CD4-positive, alpha-beta T cell treated with Interleukin-4 for 4 hours (primary cell): Measurements from ENCODE around the gene PDZD4.

Experiments
- DNase-seq: peaks from one replicate; pipeline ENCODE4 v3.0.0-alpha.2; 2020

The PDZD4 gene

DNA sequence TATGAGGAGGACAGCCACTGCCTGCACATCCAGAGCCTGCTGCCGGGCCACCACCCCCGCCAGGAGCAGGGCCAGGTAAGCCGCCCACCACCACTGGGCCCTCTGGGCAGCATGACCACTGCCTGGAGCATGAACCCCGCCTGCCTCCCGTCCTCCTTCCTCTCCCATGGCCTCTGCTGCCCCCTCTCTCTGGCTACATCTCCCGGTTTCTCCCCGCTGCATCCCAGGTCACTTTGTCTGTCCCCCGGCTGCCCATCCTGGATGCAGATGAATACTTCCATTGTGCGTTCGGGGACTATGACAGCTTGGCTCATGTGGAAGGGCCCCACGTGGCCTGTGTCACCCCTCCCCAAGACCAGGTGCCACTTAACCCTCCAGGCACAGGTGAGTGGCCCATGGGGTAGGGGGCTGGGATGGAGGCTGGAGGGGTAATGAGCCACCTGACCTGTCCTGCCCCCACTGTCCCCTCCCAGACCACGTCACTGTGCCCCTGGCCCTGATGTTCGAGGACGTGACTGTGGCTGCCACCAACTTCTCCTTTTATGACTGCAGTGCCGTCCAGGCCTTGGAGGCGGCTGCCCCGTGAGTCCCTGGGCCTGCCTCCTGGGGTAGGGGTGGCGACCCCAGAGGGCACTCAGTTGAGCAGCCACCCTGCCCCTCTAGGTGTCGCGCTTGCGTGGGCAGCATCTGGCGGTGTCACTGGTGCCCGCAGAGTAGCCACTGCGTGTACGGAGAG is 60.3 kb downstream of the PDZD4 start:
- no peak for DNase-seq

DNA sequence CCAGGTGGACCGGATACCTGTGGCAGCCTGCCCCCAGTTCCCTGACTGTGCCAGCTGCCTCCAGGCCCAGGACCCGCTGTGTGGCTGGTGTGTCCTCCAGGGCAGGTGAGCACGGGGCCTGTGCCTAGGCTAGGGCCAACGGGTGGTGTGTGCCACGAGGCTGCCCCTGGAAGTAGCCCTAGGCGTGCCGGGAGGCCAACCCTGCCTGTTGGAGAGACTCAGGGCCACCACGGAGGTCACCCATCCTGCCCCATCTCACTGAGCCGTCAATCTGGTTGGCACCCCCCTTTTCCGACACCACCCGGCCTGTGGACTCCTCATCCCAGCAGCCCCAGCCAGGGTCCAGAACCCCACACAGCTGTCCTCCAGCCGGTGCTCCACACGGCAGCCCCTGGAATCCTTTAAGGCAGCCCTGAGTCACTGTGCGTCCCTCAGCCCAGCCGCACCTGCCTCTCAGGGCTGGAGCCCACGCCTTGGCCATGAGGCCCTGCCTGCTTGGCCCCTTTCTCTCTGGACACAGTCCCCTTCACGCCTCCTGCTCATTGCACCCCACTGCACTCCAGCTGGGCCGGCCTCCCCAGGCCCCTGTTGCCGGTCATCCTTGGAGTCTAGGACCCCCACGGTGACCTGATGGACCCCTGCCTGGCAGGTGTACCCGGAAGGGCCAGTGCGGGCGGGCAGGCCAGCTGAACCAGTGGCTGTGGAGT is 61.0 kb downstream of the PDZD4 start:
- no peak for DNase-seq

GRCh38 chrX:153768311-153769157 is 61.8 kb downstream of the PDZD4 start:
- DNase-seq: no peak

- DNase-seq: no peak
Observed at GRCh38 chrX:153767674-153768055, 62.7 kb downstream of the PDZD4 start.

DNA sequence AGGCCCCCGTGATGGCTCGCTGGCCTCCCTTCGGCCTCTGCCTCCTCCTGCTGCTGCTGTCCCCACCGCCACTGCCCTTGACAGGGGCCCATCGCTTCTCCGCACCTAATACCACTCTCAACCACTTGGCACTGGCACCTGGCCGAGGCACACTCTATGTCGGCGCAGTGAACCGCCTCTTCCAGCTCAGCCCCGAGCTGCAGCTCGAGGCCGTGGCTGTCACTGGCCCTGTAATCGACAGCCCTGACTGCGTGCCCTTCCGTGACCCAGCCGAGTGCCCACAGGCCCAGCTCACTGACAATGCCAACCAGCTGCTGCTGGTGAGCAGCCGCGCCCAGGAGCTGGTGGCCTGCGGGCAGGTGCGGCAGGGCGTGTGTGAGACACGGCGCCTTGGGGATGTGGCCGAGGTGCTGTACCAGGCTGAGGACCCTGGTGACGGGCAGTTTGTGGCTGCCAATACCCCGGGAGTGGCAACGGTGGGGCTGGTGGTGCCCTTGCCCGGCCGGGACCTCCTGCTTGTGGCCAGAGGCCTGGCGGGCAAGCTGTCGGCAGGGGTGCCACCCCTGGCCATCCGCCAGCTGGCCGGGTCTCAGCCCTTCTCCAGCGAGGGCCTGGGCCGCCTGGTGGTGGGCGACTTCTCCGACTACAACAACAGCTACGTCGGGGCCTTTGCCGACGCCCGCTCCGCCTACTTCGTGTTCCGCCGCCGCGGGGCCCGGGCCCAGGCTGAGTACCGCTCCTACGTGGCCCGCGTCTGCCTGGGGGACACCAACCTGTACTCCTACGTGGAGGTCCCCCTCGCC is 63.3 kb downstream of the PDZD4 start:
- DNase-seq: no peak

GRCh38 chrX:153766098-153766817 is 64.1 kb downstream of the PDZD4 start:
- DNase-seq: peak; percentile 3

GRCh38 chrX:153765138-153766079 is 64.9 kb downstream of the PDZD4 start:
- no peak for DNase-seq

GRCh38 chrX:153764786-153765137 is 65.6 kb downstream of the PDZD4 start:
- no peak for DNase-seq

GRCh38 chrX:153763989-153764755 is 66.2 kb downstream of the PDZD4 start, which contains the start of gene PLXNB3:
Gene PLXNB3, plus strand, starts transcription at chrX:153764249. Its CDS starts 1,287 bp downstream, at chrX:153765536.
- DNase-seq: peak; percentile 58

DNA sequence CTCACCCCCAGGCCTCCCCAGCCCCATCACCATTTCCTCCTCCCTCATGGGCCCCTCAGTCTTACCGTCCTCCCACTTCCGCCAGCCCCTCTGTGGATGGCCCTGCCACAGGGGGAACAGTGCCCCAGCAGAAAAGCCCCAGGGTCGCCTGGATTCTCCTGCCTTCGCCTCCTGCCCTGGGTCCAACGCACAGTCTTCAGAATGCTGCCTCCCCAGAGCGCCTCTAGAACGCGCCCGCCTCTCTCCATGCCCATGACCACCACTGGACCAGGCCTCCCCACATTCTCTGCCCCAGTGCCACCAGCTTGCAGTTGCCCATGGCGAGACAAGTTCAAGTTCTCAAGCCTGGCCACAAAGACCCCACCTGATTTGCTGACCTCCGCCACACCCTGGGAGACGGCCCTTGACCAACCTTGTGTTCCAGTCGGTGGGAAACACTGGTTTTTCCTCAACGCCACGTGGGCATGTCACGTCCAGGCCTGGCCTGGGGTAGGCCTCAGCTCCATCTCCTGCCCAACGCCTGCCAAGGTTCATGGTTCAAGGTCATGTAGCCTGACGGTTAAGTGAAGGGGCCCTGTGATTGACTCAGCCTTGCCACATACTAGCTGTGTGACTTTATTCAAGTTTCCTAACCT is 66.9 kb downstream of the PDZD4 start:
- no peak for DNase-seq

GRCh38 chrX:153762626-153763173 is 67.6 kb downstream of the PDZD4 start:
- DNase-seq: no peak

GRCh38 chrX:153761863-153762262 is 68.5 kb downstream of the PDZD4 start:
- no peak for DNase-seq

GRCh38 chrX:153755136-153755535 is 75.2 kb downstream of the PDZD4 start:
- DNase-seq: no peak
